ENCODE results near the gene NANOGP8.

NANOGP8 gene

DNA sequence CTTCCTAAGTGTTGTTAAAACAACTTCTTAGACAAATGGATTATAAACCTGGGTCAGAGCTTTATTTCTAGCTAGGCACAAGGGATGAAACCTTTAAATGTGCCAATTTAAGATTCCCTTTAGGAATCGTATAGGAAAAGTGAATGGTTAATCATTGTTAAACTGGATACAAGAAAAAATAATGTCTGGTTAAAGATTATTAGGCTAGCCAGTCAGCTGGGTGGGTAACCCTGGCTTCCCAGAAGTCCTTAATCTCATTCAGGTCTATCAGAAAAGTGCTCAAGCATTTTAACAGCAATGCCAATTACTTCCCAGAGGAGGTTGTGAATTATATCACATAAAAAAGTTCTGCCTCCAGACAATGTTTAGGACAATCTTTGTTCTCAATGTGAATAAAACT, 37.6 kb downstream of the NANOGP8 start:
- no peak for ATAC-seq (ENCODE audit: insufficient read depth, low read depth)
- TF ChIP-seq, protein P1, sequence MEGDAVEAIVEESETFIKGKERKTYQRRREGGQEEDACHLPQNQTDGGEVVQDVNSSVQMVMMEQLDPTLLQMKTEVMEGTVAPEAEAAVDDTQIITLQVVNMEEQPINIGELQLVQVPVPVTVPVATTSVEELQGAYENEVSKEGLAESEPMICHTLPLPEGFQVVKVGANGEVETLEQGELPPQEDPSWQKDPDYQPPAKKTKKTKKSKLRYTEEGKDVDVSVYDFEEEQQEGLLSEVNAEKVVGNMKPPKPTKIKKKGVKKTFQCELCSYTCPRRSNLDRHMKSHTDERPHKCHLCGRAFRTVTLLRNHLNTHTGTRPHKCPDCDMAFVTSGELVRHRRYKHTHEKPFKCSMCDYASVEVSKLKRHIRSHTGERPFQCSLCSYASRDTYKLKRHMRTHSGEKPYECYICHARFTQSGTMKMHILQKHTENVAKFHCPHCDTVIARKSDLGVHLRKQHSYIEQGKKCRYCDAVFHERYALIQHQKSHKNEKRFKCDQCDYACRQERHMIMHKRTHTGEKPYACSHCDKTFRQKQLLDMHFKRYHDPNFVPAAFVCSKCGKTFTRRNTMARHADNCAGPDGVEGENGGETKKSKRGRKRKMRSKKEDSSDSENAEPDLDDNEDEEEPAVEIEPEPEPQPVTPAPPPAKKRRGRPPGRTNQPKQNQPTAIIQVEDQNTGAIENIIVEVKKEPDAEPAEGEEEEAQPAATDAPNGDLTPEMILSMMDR (IDR thresholded peaks at IDR 0.05; ENCODE audit: borderline replicate concordance, extremely low read depth, low read length, poor library complexity, severe bottlenecking): no peak
- no peak for TF ChIP-seq EZH2 (IDR thresholded peaks at IDR 0.05; ENCODE audit: borderline replicate concordance, low read depth, low read length, severe bottlenecking)
- no peak overlapping the region for H3K4me2 ChIP-seq (ENCODE audit: insufficient read depth, low read length)
- no peak for DNase-seq
- H3K4me3 ChIP-seq (ENCODE audit: low read depth in 1 of 2, low read length in 2 of 2): no peak overlapping the region
- no peaks in the 10 kb centered on the region for H3K36me3 ChIP-seq (ENCODE audit: insufficient read depth, low read length)
- H3K4me1 ChIP-seq (ENCODE audit: insufficient read depth, low read length): no peaks in the 10 kb centered on the region
- H3K9ac ChIP-seq (ENCODE audit: low read depth, low read length): no peak overlapping the region
- no peaks in the 10 kb centered on the region for H4K20me1 ChIP-seq (ENCODE audit: insufficient read depth, low read length)
- H3K79me2 ChIP-seq (ENCODE audit: insufficient read depth, low read length): no peaks in the 10 kb centered on the region
- no peaks in the 10 kb centered on the region for H3K9me3 ChIP-seq (ENCODE audit: insufficient read depth, low read length, severe bottlenecking)
- no peaks in the 10 kb centered on the region for H3K27me3 ChIP-seq (ENCODE audit: insufficient read depth, low read length, poor library complexity)
- H2AFZ ChIP-seq (ENCODE audit: low read depth, low read length): no peak overlapping the region
- H3K27ac ChIP-seq (ENCODE audit: low read length): no peak overlapping the region

DNA sequence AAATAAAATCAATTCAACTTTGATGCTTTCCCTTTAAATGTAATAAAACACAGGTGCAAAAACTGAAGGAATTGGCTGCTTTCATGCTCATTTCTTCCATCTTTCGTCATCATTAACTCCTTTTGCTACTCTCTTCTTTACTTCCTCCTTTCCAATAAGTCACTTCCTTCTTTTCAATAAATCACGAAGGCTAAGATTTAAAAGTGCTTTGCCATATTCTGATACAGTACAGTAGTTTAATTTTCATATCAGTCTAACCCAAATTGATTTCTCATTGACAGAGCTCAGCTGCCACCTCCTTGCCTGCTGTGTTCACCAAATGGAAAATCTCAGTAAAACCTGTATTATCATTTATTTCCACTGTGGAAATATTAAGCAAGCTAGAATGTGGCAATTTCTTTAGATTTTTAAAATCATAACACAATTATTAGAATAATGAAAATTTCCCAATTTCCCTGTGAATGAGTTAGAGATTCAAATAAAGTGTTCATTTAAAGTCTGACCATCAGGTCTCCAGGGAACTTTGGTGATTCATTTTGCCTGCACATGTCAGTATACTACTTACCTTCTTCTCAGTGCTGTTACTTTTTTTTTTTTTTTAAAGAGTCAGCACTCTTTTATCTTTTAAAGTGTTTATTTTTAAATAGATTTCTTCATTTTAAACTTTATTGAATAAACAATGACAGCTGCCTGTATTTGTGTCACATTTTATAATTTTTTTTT, 41.6 kb downstream of the NANOGP8 start:
- no peak for ATAC-seq (ENCODE audit: insufficient read depth, low read depth)
- no peaks in the 10 kb centered on the region for H3K9me3 ChIP-seq (ENCODE audit: insufficient read depth, low read length, severe bottlenecking)
- H3K9ac ChIP-seq (ENCODE audit: low read depth, low read length): no peak overlapping the region
- H3K36me3 ChIP-seq (ENCODE audit: insufficient read depth, low read length): no peaks in the 10 kb centered on the region
- no peaks in the 10 kb centered on the region for H3K4me1 ChIP-seq (ENCODE audit: insufficient read depth, low read length)
- H3K27me3 ChIP-seq (ENCODE audit: insufficient read depth, low read length, poor library complexity): no peaks in the 10 kb centered on the region
- no peak overlapping the region for H2AFZ ChIP-seq (ENCODE audit: low read depth, low read length)
- no peaks in the 10 kb centered on the region for H4K20me1 ChIP-seq (ENCODE audit: insufficient read depth, low read length)
- no peak overlapping the region for H3K4me2 ChIP-seq (ENCODE audit: insufficient read depth, low read length)
- H3K79me2 ChIP-seq (ENCODE audit: insufficient read depth, low read length): no peaks in the 10 kb centered on the region
- H3K4me3 ChIP-seq (ENCODE audit: low read depth in 1 of 2, low read length in 2 of 2): no peak overlapping the region
- H3K27ac ChIP-seq (ENCODE audit: low read length): no peak overlapping the region
- no peak for TF ChIP-seq EZH2 (IDR thresholded peaks at IDR 0.05; ENCODE audit: borderline replicate concordance, low read depth, low read length, severe bottlenecking)
- TF ChIP-seq, protein P1 (IDR thresholded peaks at IDR 0.05; ENCODE audit: borderline replicate concordance, extremely low read depth, low read length, poor library complexity, severe bottlenecking): no peak
- no peak for DNase-seq

DNA sequence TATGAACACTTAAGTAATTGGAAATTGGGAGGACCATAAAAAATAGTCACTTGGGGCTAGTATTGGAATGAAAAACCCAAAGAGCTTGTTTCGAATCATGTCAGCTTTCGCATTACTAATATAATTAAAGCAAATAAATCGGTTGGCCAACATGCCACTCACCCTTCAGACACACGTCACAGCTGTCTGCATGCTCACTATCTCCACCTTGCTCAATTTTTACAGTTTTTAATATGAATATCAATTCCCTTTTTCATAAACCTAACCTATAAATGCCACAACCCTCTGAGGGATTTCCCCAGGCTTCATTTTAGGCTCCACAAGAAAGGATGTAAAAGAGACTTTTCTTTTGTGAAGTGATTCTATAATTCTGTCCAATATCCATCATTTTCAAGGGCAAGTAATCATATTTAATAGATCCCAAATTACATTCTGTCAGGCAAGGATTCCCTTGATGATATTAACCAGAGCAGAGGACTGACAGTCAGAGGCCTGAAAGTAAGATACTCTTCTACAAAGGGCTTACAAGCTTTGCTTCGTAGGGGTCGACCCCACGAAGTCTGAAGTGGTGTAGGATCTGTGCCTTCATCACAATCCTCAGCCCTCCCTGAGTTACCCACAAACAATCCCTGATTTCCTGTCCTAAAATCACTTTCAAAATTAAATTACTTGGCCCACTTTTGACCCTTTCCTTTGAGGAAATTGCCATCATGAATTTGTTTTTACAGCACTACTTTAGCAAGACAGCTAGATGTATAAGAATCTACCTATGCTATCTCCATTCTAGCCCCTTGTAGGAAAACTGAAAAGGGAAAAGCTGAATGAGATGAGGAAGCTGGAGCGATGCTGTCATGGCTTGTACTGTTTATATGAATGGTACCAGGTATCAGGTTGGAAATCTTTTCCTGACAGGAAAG, 44.5 kb downstream of the NANOGP8 start:
- Histone ChIP-seq H2AFZ (ENCODE audit: low read depth, low read length) (no peak overlapping the region), H3K9ac (ENCODE audit: low read depth, low read length) (no peak overlapping the region), H3K4me3 (ENCODE audit: low read depth in 1 of 2, low read length in 2 of 2) (no peak overlapping the region), H3K79me2 (ENCODE audit: insufficient read depth, low read length) (no peaks in the 10 kb centered on the region), H4K20me1 (ENCODE audit: insufficient read depth, low read length) (no peaks in the 10 kb centered on the region), H3K9me3 (ENCODE audit: insufficient read depth, low read length, severe bottlenecking) (no peaks in the 10 kb centered on the region), H3K36me3 (ENCODE audit: insufficient read depth, low read length) (no peaks in the 10 kb centered on the region), H3K4me1 (ENCODE audit: insufficient read depth, low read length) (no peaks in the 10 kb centered on the region), H3K27ac (ENCODE audit: low read length) (no peak overlapping the region), H3K4me2 (ENCODE audit: insufficient read depth, low read length) (no peak overlapping the region), H3K27me3 (ENCODE audit: insufficient read depth, low read length, poor library complexity) (no peaks in the 10 kb centered on the region)
- TF ChIP-seq, protein P1 (IDR thresholded peaks at IDR 0.05; ENCODE audit: borderline replicate concordance, extremely low read depth, low read length, poor library complexity, severe bottlenecking): no peak
- TF ChIP-seq EZH2 (IDR thresholded peaks at IDR 0.05; ENCODE audit: borderline replicate concordance, low read depth, low read length, severe bottlenecking): no peak
- no peak for ATAC-seq (ENCODE audit: insufficient read depth, low read depth)
- DNase-seq: no peak
